ENCODE measurements around the gene GASK1B.

GASK1B gene

DNA sequence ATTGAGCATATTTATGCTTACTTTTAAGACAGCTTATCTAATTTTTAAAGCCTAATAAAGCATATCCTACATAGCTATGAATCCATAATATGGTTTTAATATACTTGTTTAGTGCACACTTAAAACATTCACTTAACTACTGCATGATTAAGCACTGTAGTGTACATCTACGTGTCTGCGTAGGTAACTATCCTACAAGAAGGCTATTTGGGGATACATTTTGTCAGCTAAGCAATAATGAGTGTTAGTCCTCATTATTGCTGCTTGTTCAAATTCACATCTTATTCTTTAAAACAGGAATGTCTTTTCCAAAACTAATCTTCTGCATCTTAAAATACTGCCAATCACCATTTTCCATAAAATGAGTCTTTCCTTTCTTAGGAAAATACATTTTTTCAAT, 38.6 kb downstream of the GASK1B start:
- DNase-seq: no peak

DNA sequence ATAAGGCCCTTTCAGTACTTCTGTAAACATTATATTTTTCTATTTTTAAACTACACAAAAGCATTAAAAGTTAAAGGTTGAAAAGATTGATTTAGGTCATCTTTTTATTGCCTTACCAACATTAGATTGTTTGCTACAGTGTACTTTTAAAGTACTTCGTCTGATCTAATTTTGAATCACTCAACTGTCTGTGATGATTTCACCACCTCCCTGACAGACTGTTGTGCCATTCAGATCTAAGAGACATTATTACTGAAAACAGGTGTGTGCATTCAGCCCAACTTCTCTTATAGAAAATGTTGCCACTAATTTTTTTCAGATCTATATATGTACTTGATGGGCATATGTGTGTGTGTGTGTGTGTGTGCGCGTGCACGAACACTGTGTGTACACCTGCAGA, 39.3 kb downstream of the GASK1B start:
- DNase-seq: no peak

DNA sequence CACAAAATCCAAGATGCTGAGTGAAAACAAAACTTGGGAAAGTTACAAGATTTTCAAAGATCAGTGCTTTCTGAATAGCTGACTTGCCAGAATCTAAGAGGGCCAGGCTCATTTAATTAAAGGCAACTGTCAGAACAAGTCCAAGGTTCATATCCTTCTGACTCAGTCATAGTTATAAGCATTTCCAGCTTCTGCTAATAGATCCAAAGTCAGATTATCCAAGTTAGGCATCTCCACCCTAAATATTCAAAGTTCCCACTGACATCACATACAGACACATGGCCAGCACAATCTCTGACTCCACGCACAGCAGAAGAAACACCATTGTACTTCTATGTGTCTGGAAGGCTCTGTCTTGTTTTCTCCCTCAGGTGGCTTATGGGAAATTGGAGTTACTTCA, 41.8 kb downstream of the GASK1B start:
- DNase-seq: no peak

DNA sequence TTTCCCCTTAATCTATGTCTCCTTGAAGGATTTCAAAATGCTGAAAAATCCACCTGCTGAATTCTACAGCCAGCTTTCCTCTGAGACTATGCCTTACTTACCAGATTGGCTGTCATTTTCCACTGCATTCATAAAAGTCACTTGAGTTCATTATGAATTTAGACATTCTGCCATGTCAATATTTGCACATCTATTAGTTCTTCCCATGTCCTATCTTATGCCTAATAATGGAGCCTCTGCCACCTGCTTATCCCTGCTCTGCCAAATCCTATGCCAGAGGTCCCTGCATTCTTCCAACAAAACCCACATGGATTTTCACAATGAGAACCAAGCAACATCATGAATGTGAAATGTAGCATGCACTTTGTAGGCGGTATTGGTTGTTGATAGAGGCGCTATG, 42.6 kb downstream of the GASK1B start:
- no peak for DNase-seq

DNA sequence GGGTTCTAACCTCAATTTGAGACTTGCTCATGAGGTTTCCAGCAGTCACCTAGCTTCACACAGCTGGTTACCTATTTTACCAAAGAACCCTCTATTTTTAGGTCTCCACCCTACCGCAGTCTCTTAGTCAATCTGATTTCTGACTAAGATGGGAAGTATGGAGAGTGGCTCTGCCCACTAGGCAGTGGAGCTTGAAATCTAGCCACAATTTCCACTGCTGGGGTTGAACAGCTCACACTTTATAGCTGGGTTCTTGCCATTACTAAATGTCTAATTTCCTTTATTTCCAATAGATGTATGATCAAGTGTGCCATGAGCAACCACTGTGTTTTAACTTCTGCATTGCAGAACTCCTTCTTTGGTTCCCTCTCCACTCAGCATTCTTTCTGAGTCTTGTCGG, 43.1 kb downstream of the GASK1B start:
- DNase-seq: no peak

DNA sequence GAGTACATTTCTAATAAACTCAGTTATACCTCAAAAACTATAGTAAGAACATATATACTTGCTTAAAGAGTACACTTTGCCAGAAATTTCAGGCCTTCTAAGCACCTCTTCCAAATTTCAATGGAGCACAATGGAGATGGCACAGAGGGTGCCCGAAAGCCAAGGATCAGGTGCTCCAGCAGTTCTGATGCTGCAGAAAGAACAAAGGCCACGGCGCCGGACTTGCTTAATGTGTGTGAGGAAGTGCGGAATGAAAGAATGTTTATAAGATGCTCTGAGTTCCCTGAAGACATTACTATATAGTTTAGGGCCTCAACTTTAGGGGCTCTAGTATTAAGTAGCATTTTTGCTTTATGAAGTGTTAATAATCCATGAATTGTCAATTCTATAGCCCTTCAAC, 44.3 kb downstream of the GASK1B start:
- no peak for DNase-seq

DNA sequence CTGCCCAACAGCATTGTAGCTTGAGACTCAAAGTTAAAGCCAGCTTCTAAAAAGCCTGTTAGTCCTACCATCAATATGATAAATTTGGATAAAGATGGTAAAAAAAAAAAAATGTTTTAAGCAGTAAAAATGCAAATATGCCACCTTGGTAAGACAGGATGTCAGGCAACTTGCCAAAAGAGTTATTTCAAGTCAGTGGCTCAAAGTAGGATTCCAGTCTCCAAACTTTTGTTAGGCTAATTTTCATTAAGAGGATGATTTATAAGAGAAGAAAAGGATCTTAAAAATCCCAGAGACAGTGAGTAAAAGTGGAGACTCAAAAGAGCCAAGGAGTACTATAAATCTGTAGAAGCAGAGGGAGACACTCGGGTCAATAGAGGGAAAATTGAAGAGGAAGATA, 47.5 kb downstream of the GASK1B start:
- DNase-seq: no peak
